Loucy (cell line): ENCODE measurements around the gene GNA15.
A peak's percentile ranks its signal among the peaks of the same experiment; 100 is the strongest.

ENCODE experiments used
- H2AFZ ChIP-seq: fragments of 200-600 bp; sonication (generic); 2 replicates; pipeline ENCODE4 v1.6.0; 2016; ENCODE audit warnings: antibody characterized with exemption, mild to moderate bottlenecking, low read length, moderate library complexity
- H3F3A ChIP-seq: fragments of 200-600 bp; 2 replicates; pipeline ENCODE4 v1.6.0; 2016; ENCODE audit warnings: antibody characterized with exemption, low read depth, mild to moderate bottlenecking
- H3K27me3 ChIP-seq: fragments of 200-600 bp; sonication (generic); 2 replicates; pipeline ENCODE4 v1.6.1; 2014; ENCODE audit warnings: low read length, mild to moderate bottlenecking; ENCODE audit not compliant: insufficient read depth, poor library complexity, severe bottlenecking
- H3K36me3 ChIP-seq: fragments of 200-600 bp; sonication (generic); 2 replicates; pipeline ENCODE4 v1.6.1; 2016; ENCODE audit warnings: low read length; ENCODE audit not compliant: insufficient read depth
- H3K4me1 ChIP-seq: fragments of 200-600 bp; sonication (generic); 2 replicates; pipeline ENCODE4 v1.5.1; 2014; ENCODE audit warnings: low read length, mild to moderate bottlenecking; ENCODE audit not compliant: insufficient read depth, poor library complexity, severe bottlenecking
- H3K4me2 ChIP-seq: fragments of 200-600 bp; sonication (generic); 2 replicates; pipeline ENCODE4 v1.6.0; 2014; ENCODE audit warnings: antibody characterized with exemption, low read length, low read depth, mild to moderate bottlenecking; ENCODE audit not compliant: poor library complexity, severe bottlenecking
- H3K4me3 ChIP-seq: fragments of 200-600 bp; sonication (generic); 2 replicates; pipeline ENCODE4 v1.5.1; 2014; ENCODE audit warnings: low read length, mild to moderate bottlenecking, mixed read lengths; ENCODE audit not compliant: poor library complexity, severe bottlenecking
- H3K79me2 ChIP-seq: fragments of 200-600 bp; sonication (generic); 2 replicates; pipeline ENCODE4 v1.6.1; 2014; ENCODE audit warnings: low read length; ENCODE audit not compliant: insufficient read depth
- H3K9ac ChIP-seq: fragments of 200-600 bp; sonication (generic); 2 replicates; pipeline ENCODE4 v1.6.0; 2014; ENCODE audit warnings: mild to moderate bottlenecking, low read depth, low read length, moderate library complexity; ENCODE audit not compliant: poor library complexity, severe bottlenecking
- H3K9me2 ChIP-seq: fragments of 200-600 bp; sonication (generic); replicated peaks from 2 replicates; pipeline ENCODE4 v1.6.1; 2016; ENCODE audit warnings: low read depth, low read length, mixed read lengths
- H3K9me3 ChIP-seq: fragments of 200-600 bp; sonication (generic); 2 replicates; pipeline ENCODE4 v1.6.1; 2014; ENCODE audit warnings: mild to moderate bottlenecking, antibody characterized with exemption, low read length, low read depth; ENCODE audit not compliant: insufficient read depth
- H4K20me1 ChIP-seq: fragments of 200-600 bp; sonication (generic); 2 replicates; pipeline ENCODE4 v1.6.0; 2014; ENCODE audit warnings: antibody characterized with exemption, low read length, mild to moderate bottlenecking; ENCODE audit not compliant: insufficient read depth, poor library complexity, severe bottlenecking
- CTCF ChIP-seq: fragments of 200-600 bp; sonication (generic); conservative IDR thresholded peaks from 2 replicates; pipeline ENCODE4 v1.5.1; 2014; ENCODE audit warnings: mild to moderate bottlenecking, antibody characterized with exemption, low read length
- EZH2phosphoT487 ChIP-seq: fragments of 200-600 bp; IDR thresholded peaks from 2 replicates; pipeline ENCODE4 v1.6.1; 2018; ENCODE audit warnings: antibody characterized with exemption, mild to moderate bottlenecking, moderate library complexity, borderline replicate concordance

The GNA15 gene

GRCh38 chr19:3140667-3141038, 4.8 kb downstream of the GNA15 start:
- Histone ChIP-seq H3K79me2 (peaks cover 97% of the 10 kb centered on the region), H2AFZ (no peak overlapping the region), H4K20me1 (peaks cover 64% of the 10 kb centered on the region), H3K4me3 (peak overlapping the region; percentile 85), H3K9me2 (no peaks in the 10 kb centered on the region), H3K9ac (peak overlapping the region; percentile 99), H3K9me3 (no peaks in the 10 kb centered on the region), H3K36me3 (peaks cover 21% of the 10 kb centered on the region; the same call in 1 of the 2 replicates), H3K27me3 (peaks cover 10% of the 10 kb centered on the region), H3K4me2 (peak overlapping the region; percentile 76), H3F3A (peaks cover 11% of the 10 kb centered on the region), H3K4me1 (peaks cover 33% of the 10 kb centered on the region)
- TF ChIP-seq CTCF = no peak
- TF ChIP-seq EZH2phosphoT487 = no peak

- Histone ChIP-seq H3K79me2 (peaks cover 98% of the 10 kb centered on the region), H3K4me3 (peak overlapping the region; percentile 85), H2AFZ (no peak overlapping the region), H4K20me1 (peaks cover 69% of the 10 kb centered on the region), H3K27me3 (no peaks in the 10 kb centered on the region), H3K4me1 (peaks cover 33% of the 10 kb centered on the region), H3K4me2 (peak overlapping the region; percentile 76), H3F3A (peaks cover 11% of the 10 kb centered on the region), H3K9me2 (no peaks in the 10 kb centered on the region), H3K9me3 (no peaks in the 10 kb centered on the region), H3K9ac (peak overlapping the region; percentile 99), H3K36me3 (peaks cover 32% of the 10 kb centered on the region; the same call in 1 of the 2 replicates)
- no peak for TF ChIP-seq EZH2phosphoT487
- TF ChIP-seq CTCF = no peak
Measured at GRCh38 chr19:3142292-3142670, 6.4 kb downstream of the GNA15 start.

GRCh38 chr19:3142781-3143337, 7.0 kb downstream of the GNA15 start:
- Histone ChIP-seq H2AFZ (no peak overlapping the region), H3F3A (peaks cover 11% of the 10 kb centered on the region), H3K9me3 (no peaks in the 10 kb centered on the region), H3K27me3 (no peaks in the 10 kb centered on the region), H3K9me2 (no peaks in the 10 kb centered on the region), H3K4me1 (peaks cover 33% of the 10 kb centered on the region), H3K36me3 (peaks cover 33% of the 10 kb centered on the region; the same call in 1 of the 2 replicates), H3K79me2 (peaks cover 98% of the 10 kb centered on the region), H3K4me2 (peak overlapping the region; percentile 76), H3K9ac (peak overlapping the region; percentile 99), H4K20me1 (peaks cover 73% of the 10 kb centered on the region), H3K4me3 (peak overlapping the region; percentile 85)
- TF ChIP-seq EZH2phosphoT487 (no peak), CTCF (no peak)
